ENCODE results near the gene LPP.

DNA sequence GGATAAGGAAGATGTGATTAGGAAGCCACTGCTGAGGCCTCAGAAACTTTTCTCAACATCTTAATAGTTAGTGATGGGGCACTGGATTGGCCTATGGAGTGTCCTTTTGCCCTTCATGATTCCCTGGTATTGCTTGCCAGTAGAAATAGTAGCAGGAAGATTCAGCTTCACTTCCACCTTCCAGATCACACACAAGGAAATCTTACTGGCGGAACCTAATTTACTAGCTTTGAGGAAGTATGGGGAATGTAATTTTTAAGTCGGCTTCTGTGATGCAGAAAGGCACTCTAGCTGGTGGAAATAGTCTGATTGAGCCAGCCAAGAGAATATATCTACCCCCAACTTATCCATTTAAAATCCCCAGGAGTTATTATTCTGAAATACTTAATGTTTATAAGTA lies 46.5 kb downstream of the LPP start:
- TF ChIP-seq CTCF (IDR thresholded peaks at IDR 0.05; ENCODE audit: low read depth, low read length, poor library complexity, severe bottlenecking) (no peak), EZH2phosphoT487 (IDR thresholded peaks at IDR 0.05; ENCODE audit: borderline replicate concordance, low read length) (no peak)
